T-helper 2 cell treated with Interferon-gamma antibody and Interleukin-4, amounts not matched to agents 5 μg/mL and 100 μg/mL, for 36 hours (primary cell): Measurements from ENCODE around the gene GALT.

Experiments
- DNase-seq: peaks from one replicate; pipeline ENCODE4 v3.0.0; 2021; ENCODE audit warnings: low spot score
- H3K27ac Mint-ChIP-seq: one replicate; pipeline ENCODE4 v1.8.0; 2021; ENCODE audit warnings: mild to moderate bottlenecking, mixed read lengths
- H3K27me3 Mint-ChIP-seq: one replicate; pipeline ENCODE4 v1.8.0; 2021; ENCODE audit warnings: low read depth, mixed read lengths
- H3K36me3 Mint-ChIP-seq: one replicate; pipeline ENCODE4 v1.8.0; 2021; ENCODE audit warnings: low read depth, mixed read lengths
- H3K4me1 Mint-ChIP-seq: one replicate; pipeline ENCODE4 v1.8.0; 2021; ENCODE audit warnings: low read depth, mixed read lengths
- H3K4me3 Mint-ChIP-seq: one replicate; pipeline ENCODE4 v1.8.0; 2022; ENCODE audit warnings: mild to moderate bottlenecking, moderate library complexity, mixed read lengths
- H3K9me3 Mint-ChIP-seq: one replicate; pipeline ENCODE4 v1.8.0; 2021; ENCODE audit warnings: mixed read lengths

GALT gene

GRCh38 chr9:34615132-34615531 is 31.3 kb upstream of the GALT start:
- Mint-ChIP-seq H3K27ac (no peak overlapping the region), H3K36me3 (peaks cover 20% of the 10 kb centered on the region)

GRCh38 chr9:34620061-34620994 is 26.1 kb upstream of the GALT start, which contains the start of gene DCTN3:
DCTN3 (minus strand) TSS chr9:34620495; CDS start chr9:34620464, 31 bp downstream.
- Mint-ChIP-seq H3K27me3 (peaks cover 33% of the 10 kb centered on the region), H3K9me3 (no peaks in the 10 kb centered on the region), H3K4me3 (peak within 1 kb of the TSS; percentile 99)

More at GRCh38 chr9:34615132-34615531, 31.3 kb upstream of the GALT start:
- no peak overlapping the region for H3K4me3 Mint-ChIP-seq
- H3K27me3 Mint-ChIP-seq: no peaks in the 10 kb centered on the region
- H3K4me1 Mint-ChIP-seq: peaks cover 32% of the 10 kb centered on the region
- DNase-seq: no peak
- no peaks in the 10 kb centered on the region for H3K9me3 Mint-ChIP-seq

GRCh38 chr9:34623374-34624235 is 22.9 kb upstream of the GALT start:
- no peak overlapping the region for H3K27ac Mint-ChIP-seq
- H3K36me3 Mint-ChIP-seq: peaks cover 2% of the 10 kb centered on the region
- no peak for DNase-seq
- H3K9me3 Mint-ChIP-seq: no peaks in the 10 kb centered on the region
- H3K4me1 Mint-ChIP-seq: peaks cover 27% of the 10 kb centered on the region
- peaks cover 63% of the 10 kb centered on the region for H3K27me3 Mint-ChIP-seq
- no peak overlapping the region for H3K4me3 Mint-ChIP-seq

More at GRCh38 chr9:34620061-34620994, 26.1 kb upstream of the GALT start, which contains the start of gene DCTN3:
- DNase-seq: peak; percentile 91
- Mint-ChIP-seq H3K36me3 (peaks cover 10% of the 10 kb centered on the region), H3K27ac (peak within 1 kb of the TSS; percentile 84), H3K4me1 (peaks cover 21% of the 10 kb centered on the region)

GRCh38 chr9:34624475-34625185 is 21.8 kb upstream of the GALT start:
- Mint-ChIP-seq H3K27ac (no peak overlapping the region), H3K4me3 (no peak overlapping the region), H3K27me3 (peaks cover 70% of the 10 kb centered on the region), H3K36me3 (peaks cover 2% of the 10 kb centered on the region), H3K9me3 (no peaks in the 10 kb centered on the region), H3K4me1 (peaks cover 21% of the 10 kb centered on the region)
- DNase-seq: no peak

- DNase-seq: no peak
- peaks cover 2% of the 10 kb centered on the region for H3K36me3 Mint-ChIP-seq
- H3K4me3 Mint-ChIP-seq: no peak overlapping the region
- no peak overlapping the region for H3K27ac Mint-ChIP-seq
- H3K27me3 Mint-ChIP-seq: peaks cover 75% of the 10 kb centered on the region
- no peaks in the 10 kb centered on the region for H3K9me3 Mint-ChIP-seq
- H3K4me1 Mint-ChIP-seq: peaks cover 18% of the 10 kb centered on the region
Observed at GRCh38 chr9:34625186-34625486, 21.3 kb upstream of the GALT start.

- Mint-ChIP-seq H3K27ac (peak overlapping the region; percentile 37), H3K36me3 (peaks cover 2% of the 10 kb centered on the region), H3K27me3 (peaks cover 70% of the 10 kb centered on the region), H3K4me1 (peaks cover 12% of the 10 kb centered on the region), H3K9me3 (no peaks in the 10 kb centered on the region), H3K4me3 (peak overlapping the region; percentile 81)
- no peak for DNase-seq
Observed at GRCh38 chr9:34627716-34628655, 18.5 kb upstream of the GALT start.

GRCh38 chr9:34628656-34629490 is 17.6 kb upstream of the GALT start, which contains the start of gene ARID3C:
ARID3C (minus strand) TSS chr9:34629066; CDS start chr9:34628014, 1,052 bp downstream.
- peaks cover 65% of the 10 kb centered on the region for H3K27me3 Mint-ChIP-seq
- peak within 1 kb of the TSS; percentile 37 for H3K27ac Mint-ChIP-seq
- H3K4me3 Mint-ChIP-seq: peak within 1 kb of the TSS; percentile 81
- peak; percentile 45 for DNase-seq
- peaks cover 2% of the 10 kb centered on the region for H3K36me3 Mint-ChIP-seq
- peaks cover 12% of the 10 kb centered on the region for H3K4me1 Mint-ChIP-seq
- H3K9me3 Mint-ChIP-seq: no peaks in the 10 kb centered on the region

- H3K4me3 Mint-ChIP-seq: peak overlapping the region; percentile 76
- peaks cover 60% of the 10 kb centered on the region for H3K27me3 Mint-ChIP-seq
- no peak for DNase-seq
- peaks cover 4% of the 10 kb centered on the region for H3K36me3 Mint-ChIP-seq
- H3K4me1 Mint-ChIP-seq: peaks cover 16% of the 10 kb centered on the region
- no peaks in the 10 kb centered on the region for H3K9me3 Mint-ChIP-seq
- no peak overlapping the region for H3K27ac Mint-ChIP-seq
Observed at GRCh38 chr9:34629491-34629808, 17.0 kb upstream of the GALT start.

- Mint-ChIP-seq H3K27ac (no peak overlapping the region), H3K27me3 (peaks cover 52% of the 10 kb centered on the region), H3K4me1 (peaks cover 16% of the 10 kb centered on the region), H3K9me3 (no peaks in the 10 kb centered on the region), H3K36me3 (peaks cover 6% of the 10 kb centered on the region), H3K4me3 (no peak overlapping the region)
- no peak for DNase-seq
Observed at GRCh38 chr9:34630402-34631154, 15.9 kb upstream of the GALT start.

- DNase-seq: no peak
- Mint-ChIP-seq H3K27me3 (peaks cover 28% of the 10 kb centered on the region), H3K4me3 (no peak overlapping the region), H3K36me3 (peaks cover 16% of the 10 kb centered on the region), H3K27ac (no peak overlapping the region), H3K4me1 (peaks cover 23% of the 10 kb centered on the region), H3K9me3 (no peaks in the 10 kb centered on the region)
Observed at GRCh38 chr9:34633166-34633565, 13.3 kb upstream of the GALT start.

- peaks cover 14% of the 10 kb centered on the region for H3K36me3 Mint-ChIP-seq
- H3K4me3 Mint-ChIP-seq: no peak overlapping the region
- peak; percentile 55 for DNase-seq
- no peaks in the 10 kb centered on the region for H3K9me3 Mint-ChIP-seq
- H3K27ac Mint-ChIP-seq: no peak overlapping the region
- H3K27me3 Mint-ChIP-seq: peaks cover 23% of the 10 kb centered on the region
- peaks cover 26% of the 10 kb centered on the region for H3K4me1 Mint-ChIP-seq
Observed at GRCh38 chr9:34633851-34634550, 12.5 kb upstream of the GALT start.
